Fibroblast of mammary gland (primary cell): ENCODE results near the gene UNC80.

ENCODE experiments used
- DNase-seq: peaks from one replicate; pipeline ENCODE4 v3.0.0-alpha.2; 2010; ENCODE audit warnings: low read depth
- H3K4me3 ChIP-seq: 2 replicates; pipeline ENCODE4 v1.5.1; 2011; ENCODE audit warnings: low read depth, mild to moderate bottlenecking, low read length, moderate library complexity; ENCODE audit not compliant: control insufficient read depth
- CTCF ChIP-seq: conservative IDR thresholded peaks from 2 replicates; pipeline ENCODE4 v1.5.1; 2011; ENCODE audit warnings: low read depth, low read length, inconsistent platforms; ENCODE audit not compliant: control insufficient read depth, insufficient read depth

Gene UNC80

GRCh38 chr2:209901172-209901571, 129.5 kb downstream of the UNC80 start:
- no peak for TF ChIP-seq CTCF
- DNase-seq, result no peak
- no peak overlapping the region for H3K4me3 ChIP-seq

GRCh38 chr2:209905691-209906090, 134.1 kb downstream of the UNC80 start:
- H3K4me3 ChIP-seq, result no peak overlapping the region
- no peak for TF ChIP-seq CTCF
- no peak for DNase-seq

- TF ChIP-seq CTCF, result no peak
These were observed 136.1 kb downstream of the UNC80 start for GRCh38 chr2:209907746-209908145.

GRCh38 chr2:209908511-209908910, 136.9 kb downstream of the UNC80 start:
- H3K4me3 ChIP-seq, result no peak overlapping the region
- DNase-seq, result no peak
- no peak for TF ChIP-seq CTCF

More at GRCh38 chr2:209907746-209908145, 136.1 kb downstream of the UNC80 start:
- no peak for DNase-seq
- H3K4me3 ChIP-seq, result no peak overlapping the region

GRCh38 chr2:209911486-209911885, 139.9 kb downstream of the UNC80 start:
- no peak for TF ChIP-seq CTCF
- H3K4me3 ChIP-seq, result no peak overlapping the region
- DNase-seq, result no peak

- TF ChIP-seq CTCF, result no peak
- DNase-seq, result no peak
- no peak overlapping the region for H3K4me3 ChIP-seq
These were observed 142.2 kb downstream of the UNC80 start for GRCh38 chr2:209913786-209914345.

- no peak for DNase-seq
- TF ChIP-seq CTCF, result no peak
These were observed 145.6 kb downstream of the UNC80 start for GRCh38 chr2:209917154-209917771.

More at GRCh38 chr2:209917154-209917771, 145.6 kb downstream of the UNC80 start:
- no peak overlapping the region for H3K4me3 ChIP-seq
